HG03196 (cell line): Measurements from ENCODE around the gene GATB.

ENCODE experiments used
- ATAC-seq: cut with Tn5 transposase; IDR thresholded peaks from one replicate; pipeline ENCODE4 v1.9.1; 2021; ENCODE audit not compliant: unreplicated experiment

Gene GATB

DNA sequence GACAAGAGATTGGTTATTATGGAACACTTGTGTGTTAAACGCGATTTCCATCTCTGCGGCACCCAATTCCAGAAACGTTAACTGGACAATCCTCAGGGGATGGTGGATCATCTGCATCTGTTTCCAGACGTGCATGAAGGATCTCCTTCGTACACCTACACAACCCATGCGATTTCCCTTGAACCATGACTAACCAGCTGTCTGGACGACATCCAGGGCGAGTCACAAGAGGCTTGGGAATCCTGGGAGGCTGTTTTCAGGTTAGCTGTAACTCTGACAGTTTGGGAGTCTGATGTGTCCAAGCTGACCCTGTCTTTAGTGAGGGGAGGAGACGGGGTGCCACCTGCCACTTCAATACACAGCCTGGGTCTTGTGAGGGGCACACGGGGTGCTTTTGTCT is 84.5 kb downstream of the GATB start:
- no peak for ATAC-seq

DNA sequence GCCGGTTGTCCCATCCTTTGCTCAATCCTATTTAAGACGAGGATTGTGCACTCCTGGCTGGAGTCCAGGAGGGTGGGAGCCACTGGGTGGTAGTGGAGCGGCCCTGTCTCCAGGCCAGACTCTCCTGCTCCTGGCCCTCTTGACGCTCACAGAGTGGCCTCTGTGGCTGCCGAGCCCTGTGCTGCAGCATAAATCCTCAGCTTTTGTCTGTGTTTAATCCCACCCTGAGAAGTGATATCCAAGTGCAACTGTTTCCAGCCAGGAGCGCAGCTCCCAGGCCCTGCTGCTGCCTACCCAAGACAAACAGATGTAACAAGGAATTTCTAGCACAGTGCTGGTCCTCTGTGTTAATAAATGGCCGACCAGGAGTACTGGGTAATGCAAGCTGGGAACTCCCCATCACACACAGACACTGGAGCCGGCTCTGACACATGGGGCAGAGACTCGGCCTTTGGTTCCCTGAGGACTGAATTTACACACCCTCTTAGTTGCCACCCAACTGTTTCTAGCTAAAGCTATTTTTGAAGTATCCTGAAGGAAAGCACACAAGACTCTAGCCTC is 85.3 kb downstream of the GATB start:
- ATAC-seq: no peak

DNA sequence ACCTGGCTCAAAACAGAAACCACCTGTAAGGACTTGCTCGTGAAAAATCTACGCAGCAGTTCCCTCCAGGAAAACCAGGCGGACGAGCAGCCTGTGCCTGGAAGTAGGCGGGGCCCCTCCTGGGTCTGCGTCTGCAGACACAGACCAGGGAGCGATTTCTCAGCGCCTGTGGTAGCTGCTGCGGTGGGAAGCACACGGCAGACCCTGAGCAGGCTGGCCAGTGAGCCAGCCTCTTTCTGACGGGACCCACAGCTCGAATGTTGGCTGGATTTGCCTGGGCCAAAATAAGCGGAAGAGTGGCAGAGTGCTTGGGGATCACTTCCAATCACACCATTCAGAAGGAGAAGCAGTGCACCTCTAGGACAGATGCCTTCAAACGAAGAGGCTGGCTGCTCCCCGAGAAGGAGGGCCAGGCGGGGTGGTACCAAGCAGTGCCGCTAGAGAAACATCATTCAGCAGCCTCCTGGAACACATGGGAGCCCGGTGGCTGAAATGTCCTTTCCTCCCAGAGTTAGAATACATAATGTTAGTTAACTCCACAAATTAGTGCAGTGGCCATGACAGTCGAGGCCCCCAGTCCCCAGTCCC is 85.9 kb downstream of the GATB start:
- ATAC-seq: no peak

DNA sequence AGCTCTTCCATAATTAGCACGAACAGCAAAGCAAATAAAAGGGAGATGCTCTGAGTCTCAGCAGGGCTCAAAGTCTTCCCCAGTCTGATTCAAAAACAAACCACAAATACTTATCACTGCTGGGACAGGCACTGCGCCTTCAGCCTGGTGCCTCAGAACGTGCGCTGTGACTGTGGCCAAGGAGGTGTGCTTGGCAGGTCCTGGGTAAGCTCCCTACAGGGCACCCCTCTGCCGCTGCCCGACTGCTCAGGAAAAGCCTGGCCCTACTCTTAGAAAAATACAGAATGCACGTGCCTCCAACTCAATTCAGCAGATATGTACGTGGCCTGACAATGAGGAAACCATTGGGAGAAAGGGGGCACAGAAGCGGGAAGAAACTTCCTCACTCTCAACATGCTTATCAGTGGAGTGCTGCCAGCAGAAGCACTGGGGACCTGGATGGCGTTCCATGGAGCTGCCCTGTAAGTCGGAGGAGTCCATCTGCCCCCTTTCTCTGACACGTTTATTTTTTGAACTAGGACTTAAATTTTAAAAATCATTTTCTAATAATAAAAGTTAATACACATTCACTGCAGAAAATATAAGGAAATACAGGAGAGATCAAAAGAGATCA is 86.8 kb downstream of the GATB start:
- no peak for ATAC-seq

DNA sequence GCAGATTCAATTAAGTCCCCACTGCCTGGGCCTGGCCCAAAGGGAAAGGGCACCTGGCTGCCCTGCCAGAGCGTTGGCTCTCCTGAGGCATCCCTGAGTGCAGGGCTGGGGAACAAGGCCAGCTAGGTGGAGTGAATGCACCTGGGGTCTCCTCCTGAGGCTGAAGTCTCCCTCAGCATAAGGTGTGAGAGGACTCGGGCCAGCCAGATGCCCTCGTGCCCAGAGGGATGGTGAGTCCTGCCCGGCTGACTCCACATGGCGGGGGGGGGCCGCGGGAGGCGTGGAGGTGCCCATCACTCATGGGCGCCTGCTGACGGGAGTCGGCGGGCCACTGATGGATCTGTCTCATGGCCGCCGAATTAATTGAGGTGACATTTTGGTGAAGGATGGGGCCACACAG is 87.8 kb downstream of the GATB start:
- no peak for ATAC-seq

DNA sequence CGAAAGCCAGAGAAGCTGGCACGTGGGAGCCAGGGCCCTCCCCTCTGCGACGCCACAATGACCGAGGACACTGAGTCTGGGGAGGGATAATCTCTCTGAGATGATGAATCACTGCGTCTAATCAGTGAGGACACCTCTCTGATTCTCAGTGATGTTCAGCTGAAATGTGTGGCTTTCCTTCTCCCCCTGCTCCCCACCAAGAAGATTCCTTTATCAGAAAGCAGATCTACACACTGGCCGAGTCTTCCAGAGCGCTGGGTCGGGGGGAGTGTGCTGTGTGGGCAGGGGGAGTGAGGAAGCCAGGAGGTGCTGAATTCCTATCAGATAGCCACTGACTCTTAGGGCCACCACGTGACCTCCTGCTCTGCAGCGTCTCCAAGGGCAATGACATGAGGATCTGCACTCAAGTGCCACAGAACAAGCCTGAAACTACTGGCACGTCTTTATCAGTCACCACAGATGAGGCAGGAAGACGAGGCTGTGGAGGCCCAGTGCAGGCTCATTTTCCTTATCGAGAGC is 89.2 kb downstream of the GATB start:
- no peak for ATAC-seq

DNA sequence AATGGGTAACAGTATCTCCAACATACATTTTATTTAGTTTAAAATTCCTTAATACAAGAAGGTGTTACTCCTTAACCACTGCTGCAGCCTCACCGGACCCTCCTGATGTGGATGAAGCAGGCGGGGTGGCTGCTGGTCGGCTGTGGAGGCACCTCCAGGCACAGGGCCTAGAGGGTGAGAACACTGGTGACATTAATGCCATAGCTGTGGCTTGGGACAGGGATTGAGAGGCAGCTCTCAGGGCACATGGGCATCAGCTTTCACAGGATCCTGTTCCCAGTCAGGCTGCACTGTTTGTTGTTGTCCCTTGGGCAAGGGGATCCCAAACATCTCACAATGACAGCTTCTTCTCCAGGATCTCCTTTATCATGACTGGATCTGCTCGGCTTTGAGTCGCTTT is 90.0 kb downstream of the GATB start:
- no peak for ATAC-seq

DNA sequence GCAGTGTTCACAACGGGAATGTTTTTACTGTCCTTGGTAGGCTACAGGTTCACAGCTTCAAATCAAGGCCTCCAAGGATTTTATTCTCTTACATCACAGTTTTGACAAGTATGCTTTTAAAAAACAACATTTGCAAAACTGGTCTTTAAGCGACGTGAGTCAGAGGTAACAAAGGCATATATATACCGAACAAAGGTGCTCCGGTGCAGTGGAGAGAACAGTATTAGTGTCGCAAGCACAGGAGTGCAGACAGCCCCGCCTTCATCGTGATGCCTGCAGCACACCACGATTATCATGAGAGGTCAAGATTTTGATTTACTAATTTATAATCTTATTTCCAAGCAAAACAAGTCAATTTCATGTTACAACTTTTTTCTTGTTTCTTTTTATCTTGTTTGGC is 90.8 kb downstream of the GATB start:
- no peak for ATAC-seq

DNA sequence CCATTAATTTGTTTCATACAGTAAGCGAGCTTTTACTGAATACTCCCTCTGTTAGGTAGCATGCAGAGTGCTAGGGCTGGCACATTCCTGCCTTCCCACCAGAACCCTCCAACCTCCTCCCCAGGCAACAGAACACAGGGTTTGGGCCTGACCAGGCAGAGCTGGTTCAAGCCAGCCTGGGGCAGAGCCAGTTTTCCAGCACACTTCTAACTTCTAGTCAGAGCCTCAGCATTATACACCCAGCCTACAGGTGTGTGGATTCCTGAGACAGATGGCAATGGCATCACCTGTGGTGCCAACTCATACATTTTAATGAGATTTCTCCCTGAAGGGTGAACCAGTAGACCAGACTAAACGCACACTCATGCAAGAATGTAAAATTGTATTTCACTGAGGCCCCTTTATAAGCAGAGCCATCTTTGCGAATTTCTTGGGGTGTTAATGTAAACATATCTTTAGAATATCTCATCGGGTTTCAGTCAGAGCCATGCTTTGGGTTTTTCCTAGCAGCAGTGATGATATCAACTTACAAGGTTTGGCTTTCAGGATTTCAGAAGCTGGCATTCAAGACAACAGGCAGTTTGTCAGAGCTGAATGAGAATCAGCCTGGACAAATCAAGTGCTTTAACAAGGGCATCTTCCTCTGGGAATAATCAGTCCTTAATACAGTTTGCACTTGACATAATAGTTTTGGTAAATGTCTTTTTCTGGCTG is 92.0 kb downstream of the GATB start:
- ATAC-seq: no peak

DNA sequence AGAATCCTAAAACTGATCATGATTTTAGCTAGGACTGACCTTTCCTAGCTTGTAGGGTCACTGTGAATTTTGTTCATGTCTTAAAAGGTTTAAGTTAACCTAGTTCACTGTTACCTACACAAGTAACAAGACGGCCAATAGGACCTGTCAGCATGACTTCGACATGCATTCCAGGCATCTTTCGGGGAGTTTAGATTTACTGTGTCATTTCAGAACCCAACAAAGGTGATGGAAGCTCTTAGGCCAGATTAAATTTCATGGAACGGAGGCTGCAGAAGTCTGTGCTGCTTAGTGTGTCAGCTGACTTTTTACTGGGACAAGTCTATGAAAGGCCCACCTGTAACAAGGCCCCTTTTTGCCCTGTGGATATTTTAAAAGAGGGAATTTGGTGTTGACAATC is 93.1 kb downstream of the GATB start:
- no peak for ATAC-seq

DNA sequence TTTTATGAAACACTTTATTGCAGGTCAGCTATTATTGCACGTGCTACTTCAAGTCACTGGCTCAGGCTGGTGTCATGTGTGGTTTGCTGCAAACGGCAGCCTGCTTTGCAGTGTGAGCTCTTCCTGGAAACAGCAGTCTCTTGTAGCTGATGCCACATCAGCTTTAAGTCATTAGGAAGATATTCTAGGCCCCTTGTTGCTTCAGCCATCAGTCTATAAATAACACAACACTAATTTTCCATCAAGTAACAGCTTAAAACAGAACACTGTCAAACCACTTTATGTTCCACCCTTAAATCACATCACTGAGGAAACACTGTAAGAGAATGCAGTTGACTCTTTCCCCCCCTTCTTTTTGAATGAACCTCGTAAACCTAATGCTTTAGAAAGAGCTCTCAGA is 93.8 kb downstream of the GATB start:
- no peak for ATAC-seq

DNA sequence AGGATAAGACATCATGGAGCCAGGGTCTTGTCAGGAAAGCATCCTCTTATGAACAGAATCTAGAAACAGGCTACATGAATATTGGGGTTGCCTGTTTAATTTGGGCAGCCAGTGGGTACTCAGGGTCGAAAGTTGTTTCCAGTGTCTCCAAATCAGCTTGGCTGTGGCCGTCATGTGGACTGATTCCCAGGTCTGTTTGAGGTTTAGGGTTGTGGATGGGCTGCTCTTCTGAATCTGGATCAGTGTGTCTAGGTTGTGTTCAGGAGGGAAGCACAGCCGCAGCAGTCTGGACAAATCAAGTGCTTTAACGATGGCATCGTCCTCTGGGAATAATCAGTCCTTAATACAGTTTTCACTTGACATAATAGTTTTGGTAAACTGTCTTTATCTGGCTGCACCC is 94.3 kb downstream of the GATB start:
- ATAC-seq: no peak

DNA sequence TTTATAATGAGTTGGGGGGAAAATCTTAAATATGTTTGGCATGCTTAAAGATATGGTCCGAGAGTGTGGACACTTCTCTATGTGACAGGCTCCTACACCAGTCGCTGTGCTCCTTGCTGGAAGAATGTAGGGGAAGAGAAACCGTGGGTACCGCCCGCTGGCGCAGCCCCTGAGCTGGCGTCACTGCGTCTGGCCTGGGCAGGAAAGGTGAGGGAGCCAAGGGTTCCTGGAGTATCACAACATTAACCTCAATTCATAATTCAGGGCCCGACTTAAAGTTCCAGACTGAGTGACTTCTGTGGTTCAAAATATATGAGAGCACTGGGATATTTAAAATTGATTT is 95.1 kb downstream of the GATB start:
- no peak for ATAC-seq

DNA sequence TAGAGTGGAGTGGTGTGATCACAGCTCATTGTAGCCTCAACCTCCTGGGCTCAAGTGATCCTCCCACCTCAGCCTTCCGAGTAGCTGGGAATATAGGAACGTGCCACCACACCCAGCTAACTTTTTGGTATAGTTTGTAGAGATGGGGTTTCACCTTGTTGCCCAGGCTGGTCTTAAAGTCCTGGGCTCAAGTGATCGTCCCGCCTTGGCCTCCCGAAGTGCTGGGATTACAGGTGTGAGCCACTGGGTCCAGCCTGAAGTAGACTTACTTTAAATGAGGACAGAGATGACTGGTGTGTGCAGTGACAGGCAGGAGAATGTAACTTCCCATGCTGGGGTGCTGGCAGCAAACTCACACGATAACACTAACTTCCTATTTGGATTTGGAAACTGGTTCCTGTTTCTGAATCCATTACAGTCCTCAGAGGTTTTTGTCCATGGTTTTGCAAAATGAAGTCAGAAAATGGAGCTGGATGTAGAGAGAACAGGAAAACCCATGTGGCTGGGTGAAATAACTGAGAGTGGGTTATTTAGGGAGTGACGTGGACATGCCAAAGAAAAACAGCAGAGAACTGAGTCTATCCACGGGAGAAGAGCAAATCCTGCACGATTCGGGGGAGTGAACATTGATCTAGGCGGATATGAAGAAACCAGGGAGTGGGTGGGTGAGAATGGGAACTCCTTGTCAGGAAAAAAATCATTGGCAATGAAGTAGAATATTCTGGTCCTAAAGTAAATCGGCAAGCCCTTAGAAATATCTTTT is 95.6 kb downstream of the GATB start:
- no peak for ATAC-seq

DNA sequence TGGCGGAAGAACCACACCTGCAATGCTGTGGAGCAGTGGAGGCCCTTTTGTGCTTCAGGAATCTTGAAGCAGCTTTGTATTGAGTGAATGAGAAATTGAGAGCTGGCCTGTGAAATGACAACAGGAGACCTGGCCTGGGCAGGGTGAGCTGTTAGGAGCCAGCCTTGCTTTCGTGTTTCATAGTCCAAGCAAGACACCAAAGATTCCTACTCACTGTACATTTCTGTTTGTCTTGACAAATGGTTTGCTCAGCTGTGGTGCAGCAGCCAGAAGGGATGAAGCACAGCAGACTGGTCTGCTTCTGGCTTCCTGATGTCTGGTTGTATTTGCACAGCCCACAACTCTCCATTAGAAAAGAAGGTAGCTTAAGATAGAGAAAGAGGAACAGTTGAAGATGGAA is 96.5 kb downstream of the GATB start:
- ATAC-seq: no peak

DNA sequence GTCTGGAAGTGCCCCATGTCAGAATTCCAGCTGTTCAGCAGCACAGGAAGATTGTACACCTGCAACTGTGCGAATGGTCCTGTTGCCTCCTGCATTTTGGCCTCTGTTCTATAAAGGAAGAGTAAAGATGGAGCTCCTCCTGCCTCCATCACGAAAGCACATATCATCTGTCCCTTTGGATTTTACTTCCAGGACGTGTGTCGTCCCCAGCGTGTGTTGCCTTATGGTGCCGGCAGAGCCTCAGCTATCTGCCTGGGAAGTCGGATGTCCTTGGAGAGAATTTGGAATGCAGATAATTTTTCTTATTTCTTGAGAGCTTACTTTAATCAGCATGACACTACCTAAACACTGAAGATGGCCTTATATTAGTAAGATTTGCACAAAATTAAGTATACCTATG is 97.7 kb downstream of the GATB start:
- no peak for ATAC-seq

DNA sequence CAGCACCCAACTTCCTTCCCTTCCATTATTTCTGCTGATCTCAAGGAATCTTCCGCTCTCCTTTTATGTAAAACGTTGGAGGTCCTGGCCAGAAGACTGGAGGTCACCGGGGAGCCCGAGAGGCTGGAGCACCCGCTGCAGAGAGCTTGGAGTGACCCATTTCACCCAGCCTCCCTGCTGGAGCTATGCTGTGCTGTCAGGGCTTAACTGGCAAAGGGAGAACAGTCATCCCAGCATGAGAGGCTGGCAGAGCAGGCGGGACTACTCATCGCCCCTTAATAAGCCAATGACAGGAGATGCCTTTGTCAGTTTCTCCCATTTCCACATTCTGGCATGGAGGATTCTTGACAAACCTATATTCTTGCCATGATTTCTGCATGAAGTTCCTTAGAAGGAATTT is 98.9 kb downstream of the GATB start:
- no peak for ATAC-seq

DNA sequence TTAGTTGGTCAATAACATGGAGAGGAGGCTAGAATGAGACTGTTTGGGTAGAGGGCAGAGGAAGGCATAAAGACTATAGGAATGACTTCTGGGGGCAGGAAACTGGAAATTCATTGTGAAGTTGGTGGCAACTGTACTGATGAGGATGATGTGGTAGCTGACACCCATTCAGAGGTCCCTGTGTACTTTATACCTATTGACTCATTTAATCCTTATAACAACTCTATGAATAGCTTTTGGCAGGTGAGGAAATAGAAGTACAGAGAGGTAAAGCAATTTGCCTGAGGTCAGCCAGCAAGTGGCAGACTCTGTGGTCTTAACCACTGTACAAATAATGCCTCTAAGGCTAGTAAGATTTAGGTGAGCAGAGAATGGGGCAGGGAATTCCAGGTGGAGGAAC is 100.1 kb downstream of the GATB start:
- no peak for ATAC-seq

DNA sequence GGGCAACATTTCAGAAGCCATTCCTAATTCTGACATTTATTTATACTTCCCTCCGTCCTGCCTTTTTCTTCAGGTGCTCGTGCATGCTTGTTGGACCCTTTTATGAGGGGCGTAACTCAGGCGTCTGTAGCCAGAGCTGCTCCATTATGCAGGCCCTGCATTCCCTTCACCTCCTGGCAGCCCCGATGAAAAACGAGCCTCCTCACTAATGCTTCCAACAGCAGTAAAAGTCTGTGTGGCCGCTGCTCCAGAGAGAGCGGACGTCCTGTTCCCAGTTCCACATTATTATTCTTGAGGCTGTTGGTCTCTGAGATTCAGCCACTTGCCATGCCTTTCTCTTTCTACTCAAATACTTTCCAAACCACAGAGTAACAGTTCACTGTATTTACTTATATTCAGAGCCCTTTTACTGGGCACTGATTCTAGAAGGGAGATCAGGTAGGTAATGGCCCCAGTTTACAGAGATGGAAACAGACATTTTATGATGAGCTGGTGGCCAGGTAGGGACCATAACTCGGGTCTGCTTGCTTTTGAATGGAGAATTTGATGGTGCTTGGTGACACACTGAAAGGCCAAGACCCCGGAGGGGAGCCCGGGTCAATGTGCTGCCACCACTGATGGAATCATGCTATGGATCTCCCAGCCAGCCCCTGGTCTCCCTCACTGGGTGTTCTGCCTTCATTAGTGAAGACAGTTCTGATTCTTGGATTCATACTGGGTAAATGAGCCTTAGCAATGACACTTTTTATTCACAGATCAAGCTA is 101.0 kb downstream of the GATB start:
- ATAC-seq: no peak

DNA sequence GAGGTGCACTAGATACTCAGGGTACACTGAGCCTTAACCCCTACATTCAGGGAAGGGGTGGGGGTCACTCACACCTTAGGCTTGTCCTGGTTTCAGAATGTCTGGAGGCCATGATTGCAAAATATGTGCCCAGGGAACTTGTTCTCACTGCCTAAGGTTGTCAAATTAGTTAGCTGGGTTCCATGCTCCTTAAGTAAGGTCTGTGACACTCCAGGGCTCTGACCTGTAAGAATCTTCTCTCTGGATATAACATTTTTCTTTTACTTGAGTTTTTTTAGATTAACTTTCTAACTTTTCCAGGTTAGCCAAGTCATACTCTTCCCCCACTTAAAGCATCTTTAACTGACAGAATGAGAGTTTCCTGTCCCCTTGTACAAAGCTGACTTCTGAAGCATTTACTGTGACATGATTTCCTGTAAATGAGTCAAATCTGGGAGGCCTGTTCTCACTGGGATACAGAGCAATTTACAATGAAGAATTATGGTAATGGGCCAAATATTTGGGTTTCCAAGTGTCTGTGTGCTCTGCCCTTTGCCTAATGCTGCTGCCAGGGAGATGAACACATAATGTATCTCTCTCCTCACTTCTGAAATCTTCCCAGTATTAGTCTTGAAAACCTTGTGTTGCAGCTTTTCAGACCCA is 101.7 kb downstream of the GATB start:
- no peak for ATAC-seq
